ENCODE measurements around the gene SLC22A23.

The SLC22A23 gene

GRCh38 chr6:3444276-3445088 is 12.4 kb downstream of the SLC22A23 start:
- no peak for DNase-seq (ENCODE audit: low spot score)

- DNase-seq (ENCODE audit: low spot score), result no peak
Measured at GRCh38 chr6:3443221-3443515, 13.7 kb downstream of the SLC22A23 start.

- no peak for DNase-seq (ENCODE audit: low spot score)
Measured at GRCh38 chr6:3442431-3443220, 14.2 kb downstream of the SLC22A23 start.

- DNase-seq (ENCODE audit: low spot score), result no peak
Measured at GRCh38 chr6:3440911-3441310, 15.9 kb downstream of the SLC22A23 start.

GRCh38 chr6:3439961-3440360 is 16.9 kb downstream of the SLC22A23 start:
- DNase-seq (ENCODE audit: low spot score), result no peak

GRCh38 chr6:3438190-3439167 is 18.4 kb downstream of the SLC22A23 start:
- no peak for DNase-seq (ENCODE audit: low spot score)

GRCh38 chr6:3433005-3433404 is 23.8 kb downstream of the SLC22A23 start:
- DNase-seq (ENCODE audit: low spot score), result no peak

GRCh38 chr6:3432416-3432815 is 24.4 kb downstream of the SLC22A23 start:
- no peak for DNase-seq (ENCODE audit: low spot score)

- no peak for DNase-seq (ENCODE audit: low spot score)
Measured at GRCh38 chr6:3431994-3432393, 24.9 kb downstream of the SLC22A23 start.

- DNase-seq (ENCODE audit: low spot score), result no peak
Measured at GRCh38 chr6:3429211-3429610, 27.6 kb downstream of the SLC22A23 start.

- DNase-seq (ENCODE audit: low spot score), result no peak
Measured at GRCh38 chr6:3428700-3429099, 28.1 kb downstream of the SLC22A23 start.

GRCh38 chr6:3428247-3428646 is 28.6 kb downstream of the SLC22A23 start:
- DNase-seq (ENCODE audit: low spot score), result no peak

GRCh38 chr6:3427687-3428085 is 29.2 kb downstream of the SLC22A23 start:
- DNase-seq (ENCODE audit: low spot score), result no peak

GRCh38 chr6:3426927-3427686 is 29.7 kb downstream of the SLC22A23 start:
- no peak for DNase-seq (ENCODE audit: low spot score)

- DNase-seq (ENCODE audit: low spot score), result no peak
Measured at GRCh38 chr6:3426091-3426926, 30.5 kb downstream of the SLC22A23 start.

- DNase-seq (ENCODE audit: low spot score), result no peak
Measured at GRCh38 chr6:3425574-3425973, 31.3 kb downstream of the SLC22A23 start.

- DNase-seq (ENCODE audit: low spot score), result no peak
Measured at GRCh38 chr6:3424185-3424927, 32.5 kb downstream of the SLC22A23 start.

- no peak for DNase-seq (ENCODE audit: low spot score)
Measured at GRCh38 chr6:3423439-3424184, 33.2 kb downstream of the SLC22A23 start.

GRCh38 chr6:3422435-3423070 is 34.3 kb downstream of the SLC22A23 start:
- DNase-seq (ENCODE audit: low spot score), result peak; percentile 73
